ENCODE measurements around the gene NELFE. TPM values are rescaled to one million over a fixed set of nuclear protein-coding genes. Genes with fewer than 3 reads are reported as not detected.
"Not testable (repeated sequence)": the region's sequence is repeated elsewhere in the genome, so short reads cannot be mapped to it uniquely, and the experiment has no call there.

NELFE gene
- total RNA-seq, 1 donor from 2014 or later = 43.9 TPM

GRCh38 chr6:31935823-31936222 is 22.9 kb downstream of the NELFE start:
- Histone ChIP-seq H3K4me3 (no peak overlapping the region), H3K27me3 (no peaks in the 10 kb centered on the region), H3K9me3 (no peaks in the 10 kb centered on the region), H3K4me1 (no peaks in the 10 kb centered on the region), H3K36me3 (peaks cover 12% of the 10 kb centered on the region), H3K27ac (no peak overlapping the region)
- intact Hi-C loops (cut with DNase I) = no loop called here
- ATAC-seq (no peak), DNase-seq (no peak)
- TF ChIP-seq CTCF (IDR thresholded peaks at IDR 0.05) = no peak

GRCh38 chr6:31935021-31935420 is 23.8 kb downstream of the NELFE start:
- Histone ChIP-seq H3K27ac (no peak overlapping the region), H3K9me3 (no peaks in the 10 kb centered on the region), H3K36me3 (peaks cover 5% of the 10 kb centered on the region), H3K4me1 (no peaks in the 10 kb centered on the region), H3K27me3 (no peaks in the 10 kb centered on the region), H3K4me3 (no peak overlapping the region)
- intact Hi-C loops (cut with DNase I) = no loop called here
- DNase-seq (no peak), ATAC-seq (no peak)
- TF ChIP-seq CTCF (IDR thresholded peaks at IDR 0.05) = no peak

GRCh38 chr6:31933537-31933936 is 25.2 kb downstream of the NELFE start:
- Histone ChIP-seq H3K9me3 (no peaks in the 10 kb centered on the region), H3K4me1 (peaks cover 7% of the 10 kb centered on the region), H3K4me3 (no peak overlapping the region), H3K27me3 (no peaks in the 10 kb centered on the region), H3K36me3 (no peaks in the 10 kb centered on the region), H3K27ac (no peak overlapping the region)
- intact Hi-C loops (cut with DNase I) = no loop called here
- DNase-seq (no peak), ATAC-seq (peak; percentile 28)
- TF ChIP-seq CTCF (IDR thresholded peaks at IDR 0.05) = no peak

GRCh38 chr6:31932137-31932536 is 26.6 kb downstream of the NELFE start:
- ATAC-seq; intact Hi-C loops (cut with DNase I); H3K9me3 ChIP-seq; H3K27me3 ChIP-seq; DNase-seq; H3K27ac ChIP-seq; H3K4me3 ChIP-seq; H3K4me1 ChIP-seq; H3K36me3 ChIP-seq: not testable (repeated sequence)

GRCh38 chr6:31930962-31931361 is 27.8 kb downstream of the NELFE start:
- Histone ChIP-seq H3K4me1 (peaks cover 7% of the 10 kb centered on the region), H3K4me3 (no peak overlapping the region), H3K36me3 (no peaks in the 10 kb centered on the region), H3K27ac (no peak overlapping the region), H3K27me3 (no peaks in the 10 kb centered on the region), H3K9me3 (no peaks in the 10 kb centered on the region)
- DNase-seq (no peak), ATAC-seq (no peak)
- TF ChIP-seq CTCF (IDR thresholded peaks at IDR 0.05) = no peak
- intact Hi-C loops (cut with DNase I) = no loop called here

GRCh38 chr6:31928672-31928939 is 30.2 kb downstream of the NELFE start:
- H3K9me3 ChIP-seq = no peaks in the 10 kb centered on the region
- no peaks in the 10 kb centered on the region for H3K36me3 ChIP-seq
- TF ChIP-seq CTCF (IDR thresholded peaks at IDR 0.05) = no peak
- ATAC-seq = no peak
- peak overlapping the region; percentile 52 for H3K4me3 ChIP-seq
- no peaks in the 10 kb centered on the region for H3K27me3 ChIP-seq
- peaks cover 7% of the 10 kb centered on the region for H3K4me1 ChIP-seq
- peak overlapping the region; percentile 51 for H3K27ac ChIP-seq
- DNase-seq = no peak
- intact Hi-C loops (cut with DNase I) = no loop called here
